ENCODE data around the gene NOP56. TPM values are rescaled to one million over a fixed set of nuclear protein-coding genes. Genes with fewer than 3 reads are reported as not detected.

NOP56 gene
- polyA plus RNA-seq, 4 donors, result 189 to 272 (median 243) TPM

GRCh38 chr20:2698912-2699311 lies 46.5 kb downstream of the NOP56 start:
- DNase-seq (ENCODE audit: low read depth in 4 of 4, low spot score in 3 of 4), result no peak

GRCh38 chr20:2699775-2700413 lies 47.5 kb downstream of the NOP56 start:
- DNase-seq (ENCODE audit: low read depth in 4 of 4, low spot score in 3 of 4), result no peak

GRCh38 chr20:2700913-2701620 lies 48.6 kb downstream of the NOP56 start:
- DNase-seq (ENCODE audit: low read depth in 4 of 4, low spot score in 3 of 4), result no peak

GRCh38 chr20:2701671-2702081 lies 49.2 kb downstream of the NOP56 start:
- no peak for DNase-seq (ENCODE audit: low read depth in 4 of 4, low spot score in 3 of 4)

GRCh38 chr20:2703716-2704475 lies 51.5 kb downstream of the NOP56 start:
- no peak for DNase-seq (ENCODE audit: low read depth in 4 of 4, low spot score in 3 of 4)

GRCh38 chr20:2705931-2706645 lies 53.7 kb downstream of the NOP56 start:
- DNase-seq (ENCODE audit: low read depth in 4 of 4, low spot score in 3 of 4), result no peak

- DNase-seq (ENCODE audit: low read depth in 4 of 4, low spot score in 3 of 4), result no peak
These were observed 54.4 kb downstream of the NOP56 start for GRCh38 chr20:2706688-2707352.

GRCh38 chr20:2707353-2708072 lies 55.1 kb downstream of the NOP56 start:
- no peak for DNase-seq (ENCODE audit: low read depth in 4 of 4, low spot score in 3 of 4)

Other genes starting within 250 kb of the NOP56 start
- 100 to 1,000 TPM in 3 of 4 donors, 10 to 100 TPM in 1; 84.1 to 171 (median 130) TPM for gene SNRPB, start 181.8 kb upstream of the NOP56 start, polyA plus RNA-seq (ENCODE audit: insufficient read length in 4 of 4)
- gene ZNF343, start 143.7 kb upstream of the NOP56 start, polyA plus RNA-seq (ENCODE audit: insufficient read length in 4 of 4), result 10 to 100 TPM; 11.0 to 20.7 (median 15.7) TPM
- gene TMC2, start 116.1 kb upstream of the NOP56 start, polyA plus RNA-seq (ENCODE audit: insufficient read length in 4 of 4), result under 1 TPM; 0.09 to 0.44 (median 0.13) TPM
- 100 to 1,000 TPM in 3 of 4 donors, 10 to 100 TPM in 1; 85.5 to 144 (median 124) TPM for gene IDH3B, start 11.6 kb downstream of the NOP56 start, polyA plus RNA-seq (ENCODE audit: insufficient read length in 4 of 4)
- 10 to 100 TPM; 27.5 to 44.5 (median 29.6) TPM for gene EBF4, start 40.1 kb downstream of the NOP56 start, polyA plus RNA-seq (ENCODE audit: insufficient read length in 4 of 4)
- 100 to 1,000 TPM; 241 to 258 (median 247) TPM for gene CPXM1, start 148.0 kb downstream of the NOP56 start, polyA plus RNA-seq (ENCODE audit: insufficient read length in 4 of 4)
- gene C20orf141, start 162.4 kb downstream of the NOP56 start, polyA plus RNA-seq (ENCODE audit: insufficient read length in 4 of 4), result not detected
- gene TMEM239, start 163.7 kb downstream of the NOP56 start, polyA plus RNA-seq (ENCODE audit: insufficient read length in 4 of 4), result under 1 TPM in 1 of 4 donors, not detected in 3; 0.09 TPM
- 10 to 100 TPM; 51.6 to 97.2 (median 57.5) TPM for gene PCED1A, start 188.0 kb downstream of the NOP56 start, polyA plus RNA-seq (ENCODE audit: insufficient read length in 4 of 4)
- gene VPS16, start 188.1 kb downstream of the NOP56 start, polyA plus RNA-seq (ENCODE audit: insufficient read length in 4 of 4), result 10 to 100 TPM; 30.2 to 41.0 (median 37.3) TPM
- gene PTPRA, start 220.8 kb downstream of the NOP56 start, polyA plus RNA-seq (ENCODE audit: insufficient read length in 4 of 4), result 100 to 1,000 TPM in 3 of 4 donors, 10 to 100 TPM in 1; 87.0 to 141 (median 107) TPM

All from left renal pelvis (tissue), 4 donors.